K562 (cell line): ENCODE results near the gene POLD4. TPM values are rescaled to one million over a fixed set of nuclear protein-coding genes. Genes with fewer than 3 reads are reported as not detected.

Experiments
- ARNT ChIP-seq, 2 experiments: fragments of 450-650 bp; IDR thresholded peaks; 2 replicates each; pipeline ENCODE4 v1.6.1; 2016; ENCODE audit warnings: mild to moderate bottlenecking in 1 of 2
- DLX4 ChIP-seq: fragments of 250-450 bp; sonication (Bioruptor Pico); IDR thresholded peaks from 2 replicates; pipeline ENCODE4 v1.6.1; 2021; ENCODE audit warnings: mild to moderate bottlenecking
- FUS ChIP-seq: fragments of 200-400 bp; formaldehyde crosslinking; optimal IDR thresholded peaks from 2 replicates; pipeline ENCODE3; 2017; ENCODE audit warnings: low read depth, low read length
- HBP1 ChIP-seq: fragments of 450-650 bp; formaldehyde crosslinking; IDR thresholded peaks from 2 replicates; pipeline ENCODE4 v1.4.0; 2022; ENCODE audit warnings: missing genetic modification characterization
- HCFC1 ChIP-seq: IDR thresholded peaks from 2 replicates; pipeline ENCODE4 v1.6.1; 2012; ENCODE audit warnings: low read depth, low read length, improper control_type of control experiment
- HDAC8 ChIP-seq: fragments of 450-650 bp; IDR thresholded peaks from 2 replicates; pipeline ENCODE4 v1.6.1; 2016; ENCODE audit warnings: mild to moderate bottlenecking, missing genetic modification characterization, moderate library complexity, missing compliant biosample characterization
- KAT8 ChIP-seq: fragments of 450-650 bp; IDR thresholded peaks from 2 replicates; pipeline ENCODE4 v1.6.1; 2016; ENCODE audit warnings: low read depth, mild to moderate bottlenecking
- KLF1 ChIP-seq: fragments of 450-650 bp; IDR thresholded peaks from 2 replicates; pipeline ENCODE4 v1.6.1; 2016; ENCODE audit warnings: missing genetic modification characterization, missing compliant biosample characterization
- MCM5 ChIP-seq: fragments of 450-650 bp; IDR thresholded peaks from 2 replicates; pipeline ENCODE4 v1.6.1; 2016; ENCODE audit warnings: low read depth
- PHB2 ChIP-seq: fragments of 450-650 bp; IDR thresholded peaks from 2 replicates; pipeline ENCODE4 v1.6.1; 2017; ENCODE audit warnings: low read depth
- PML ChIP-seq: IDR thresholded peaks from 2 replicates; pipeline ENCODE4 v1.6.1; 2012; ENCODE audit warnings: low read length, inconsistent platforms
- POU5F1 ChIP-seq: fragments of 150-350 bp; IDR thresholded peaks from 2 replicates; pipeline ENCODE4 v1.6.1; 2014; ENCODE audit warnings: borderline replicate concordance, low read length, low read depth, mild to moderate bottlenecking; ENCODE audit not compliant: partially characterized antibody
- SLC30A9 ChIP-seq: fragments of 250-450 bp; sonication (Bioruptor Pico); IDR thresholded peaks from 2 replicates; pipeline ENCODE4 v1.8.0; 2022; ENCODE audit warnings: mild to moderate bottlenecking, moderate library complexity
- SNAPC5 ChIP-seq: fragments of 250-450 bp; sonication (Bioruptor Pico); IDR thresholded peaks from 2 replicates; pipeline ENCODE4 v1.8.0; 2021; ENCODE audit warnings: moderate library complexity, mild to moderate bottlenecking, inconsistent platforms
- ZNF311 ChIP-seq: fragments of 250-450 bp; sonication (Bioruptor Pico); IDR thresholded peaks from 2 replicates; pipeline ENCODE4 v1.4.0; 2020; ENCODE audit warnings: mild to moderate bottlenecking, moderate library complexity
- ZNF436 ChIP-seq: fragments of 250-450, 450-650 bp; sonication (Bioruptor Pico); formaldehyde crosslinking; IDR thresholded peaks from 2 replicates; pipeline ENCODE4 v1.7.0; 2020; ENCODE audit warnings: mild to moderate bottlenecking
- ZNF780A ChIP-seq: fragments of 250-450 bp; sonication (Bioruptor Pico); IDR thresholded peaks from 2 replicates; pipeline ENCODE4 v1.5.0; 2021; ENCODE audit warnings: mild to moderate bottlenecking
- polyA plus RNA-seq, 8 experiments: library from polyadenylated mRNA; depleted of rRNA in 4 of 8; stranded (reverse) in 5 of 8; unstranded in 3 of 8; fragments of >200 nt; fragmentation: Nextera tagmentation in 2 of 8; fragmentation: Illumina TruSeq in 1 of 8; extraction: Ambion mirVana in 2 of 8; extraction: Trizol in 1 of 8; gene quantifications; 2 replicates each; pipeline versions ENCODE4 v1.2.1 to v1.2.3, GENCODE V29; 2011 to 2014; ENCODE audit warnings: inconsistent platforms in 1 of 8, missing spikeins in 1 of 8
- total RNA-seq, 7 experiments: library from RNA; depleted of rRNA in 6 of 7; stranded (reverse); fragments of >200 nt in 6 of 7; fragmentation: Illumina TruSeq in 2 of 7; extraction: Trizol in 2 of 7; gene quantifications; 2 replicates each; pipeline versions ENCODE4 v1.2.1 to v1.2.3, GENCODE V29; 2011 to 2021; ENCODE audit warnings: low replicate concordance in 1 of 7
- TF ChIP-seq, protein P1 (sequence below), 2 experiments: fragments of 450-650 bp; IDR thresholded peaks; 2 replicates each; pipeline ENCODE4 v1.6.1; 2016; ENCODE audit warnings: mild to moderate bottlenecking in 2 of 2, borderline replicate concordance in 1 of 2, low read depth in 1 of 2, moderate library complexity in 1 of 2

POLD4 gene
- total and polyA plus RNA-seq, 9 of the 15 experiments (the other 6 are each of a cell fraction or from before 2014, with no cell fraction given): 5.8 to 64.5 (median 18.3) TPM

DNA sequence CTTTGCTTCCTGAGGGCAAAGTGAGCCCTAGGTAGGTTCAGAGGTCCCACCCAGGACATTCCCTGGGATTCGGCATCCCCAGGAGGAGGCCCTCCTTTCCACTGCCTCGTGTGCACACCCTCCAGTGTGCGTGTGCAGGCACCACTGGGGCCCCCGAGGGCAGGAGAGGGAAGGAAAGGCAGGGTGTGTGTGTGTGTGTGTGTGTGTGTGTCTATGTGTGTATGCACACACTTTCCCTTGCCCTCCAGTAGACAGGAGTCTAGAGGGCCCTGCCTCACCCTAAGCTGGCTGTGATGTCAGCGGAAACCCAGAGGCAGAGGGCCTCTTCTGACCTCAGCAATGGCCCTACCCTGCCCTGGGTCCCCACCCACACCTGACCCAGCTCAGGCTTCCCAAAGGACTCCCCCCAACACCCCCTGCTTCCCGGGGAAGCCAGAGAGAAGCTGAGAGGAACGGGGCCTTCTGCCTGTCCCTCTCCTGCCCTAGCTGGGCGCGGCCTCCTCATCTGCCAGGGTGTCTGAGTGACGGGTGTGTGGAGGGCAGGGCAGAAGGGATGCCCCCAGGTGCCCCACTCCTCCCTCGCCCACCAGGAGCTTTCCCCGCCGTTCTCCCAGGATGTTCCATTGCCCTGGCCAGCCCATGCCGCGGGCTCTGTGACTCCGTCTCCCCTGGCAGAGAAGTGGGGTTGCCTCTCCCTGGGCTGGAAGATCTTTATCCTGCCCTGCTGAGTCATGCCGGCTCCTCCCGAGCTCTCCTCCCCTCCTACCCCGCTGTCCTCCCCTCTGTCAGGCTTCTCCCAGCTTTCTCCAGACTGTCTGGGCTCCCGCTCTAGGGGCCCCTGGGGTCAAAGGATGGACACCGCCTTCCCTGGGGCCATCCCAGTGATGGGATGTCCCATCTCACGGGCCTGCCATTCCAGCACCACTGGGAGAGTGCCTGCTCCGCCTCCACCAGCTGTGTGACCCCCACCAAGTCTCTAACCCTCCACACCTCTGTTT is 26.0 kb upstream of the POLD4 start (continued):
- TF ChIP-seq POU5F1 (no peak), ARNT (IDR thresholded peaks at IDR 0.05) (no peak), ZNF780A (CRISPR knock-in tag) (no peak), HCFC1 (no peak), PML (no peak), KLF1 (tag) (peak; percentile 18; the same call in 1 of the 2 replicates), PHB2 (no peak), HDAC8 (no peak), FUS (no peak), MCM5 (no peak), KAT8 (no peak), ZNF436 (CRISPR knock-in tag) (no peak), SNAPC5 (CRISPR knock-in tag) (no peak), SLC30A9 (CRISPR knock-in tag) (no peak), DLX4 (CRISPR knock-in tag) (no peak), ZNF311 (CRISPR knock-in tag) (no peak), HBP1 (peak; percentile 6; the same call in 1 of the 2 replicates)
- TF ChIP-seq, protein P1, sequence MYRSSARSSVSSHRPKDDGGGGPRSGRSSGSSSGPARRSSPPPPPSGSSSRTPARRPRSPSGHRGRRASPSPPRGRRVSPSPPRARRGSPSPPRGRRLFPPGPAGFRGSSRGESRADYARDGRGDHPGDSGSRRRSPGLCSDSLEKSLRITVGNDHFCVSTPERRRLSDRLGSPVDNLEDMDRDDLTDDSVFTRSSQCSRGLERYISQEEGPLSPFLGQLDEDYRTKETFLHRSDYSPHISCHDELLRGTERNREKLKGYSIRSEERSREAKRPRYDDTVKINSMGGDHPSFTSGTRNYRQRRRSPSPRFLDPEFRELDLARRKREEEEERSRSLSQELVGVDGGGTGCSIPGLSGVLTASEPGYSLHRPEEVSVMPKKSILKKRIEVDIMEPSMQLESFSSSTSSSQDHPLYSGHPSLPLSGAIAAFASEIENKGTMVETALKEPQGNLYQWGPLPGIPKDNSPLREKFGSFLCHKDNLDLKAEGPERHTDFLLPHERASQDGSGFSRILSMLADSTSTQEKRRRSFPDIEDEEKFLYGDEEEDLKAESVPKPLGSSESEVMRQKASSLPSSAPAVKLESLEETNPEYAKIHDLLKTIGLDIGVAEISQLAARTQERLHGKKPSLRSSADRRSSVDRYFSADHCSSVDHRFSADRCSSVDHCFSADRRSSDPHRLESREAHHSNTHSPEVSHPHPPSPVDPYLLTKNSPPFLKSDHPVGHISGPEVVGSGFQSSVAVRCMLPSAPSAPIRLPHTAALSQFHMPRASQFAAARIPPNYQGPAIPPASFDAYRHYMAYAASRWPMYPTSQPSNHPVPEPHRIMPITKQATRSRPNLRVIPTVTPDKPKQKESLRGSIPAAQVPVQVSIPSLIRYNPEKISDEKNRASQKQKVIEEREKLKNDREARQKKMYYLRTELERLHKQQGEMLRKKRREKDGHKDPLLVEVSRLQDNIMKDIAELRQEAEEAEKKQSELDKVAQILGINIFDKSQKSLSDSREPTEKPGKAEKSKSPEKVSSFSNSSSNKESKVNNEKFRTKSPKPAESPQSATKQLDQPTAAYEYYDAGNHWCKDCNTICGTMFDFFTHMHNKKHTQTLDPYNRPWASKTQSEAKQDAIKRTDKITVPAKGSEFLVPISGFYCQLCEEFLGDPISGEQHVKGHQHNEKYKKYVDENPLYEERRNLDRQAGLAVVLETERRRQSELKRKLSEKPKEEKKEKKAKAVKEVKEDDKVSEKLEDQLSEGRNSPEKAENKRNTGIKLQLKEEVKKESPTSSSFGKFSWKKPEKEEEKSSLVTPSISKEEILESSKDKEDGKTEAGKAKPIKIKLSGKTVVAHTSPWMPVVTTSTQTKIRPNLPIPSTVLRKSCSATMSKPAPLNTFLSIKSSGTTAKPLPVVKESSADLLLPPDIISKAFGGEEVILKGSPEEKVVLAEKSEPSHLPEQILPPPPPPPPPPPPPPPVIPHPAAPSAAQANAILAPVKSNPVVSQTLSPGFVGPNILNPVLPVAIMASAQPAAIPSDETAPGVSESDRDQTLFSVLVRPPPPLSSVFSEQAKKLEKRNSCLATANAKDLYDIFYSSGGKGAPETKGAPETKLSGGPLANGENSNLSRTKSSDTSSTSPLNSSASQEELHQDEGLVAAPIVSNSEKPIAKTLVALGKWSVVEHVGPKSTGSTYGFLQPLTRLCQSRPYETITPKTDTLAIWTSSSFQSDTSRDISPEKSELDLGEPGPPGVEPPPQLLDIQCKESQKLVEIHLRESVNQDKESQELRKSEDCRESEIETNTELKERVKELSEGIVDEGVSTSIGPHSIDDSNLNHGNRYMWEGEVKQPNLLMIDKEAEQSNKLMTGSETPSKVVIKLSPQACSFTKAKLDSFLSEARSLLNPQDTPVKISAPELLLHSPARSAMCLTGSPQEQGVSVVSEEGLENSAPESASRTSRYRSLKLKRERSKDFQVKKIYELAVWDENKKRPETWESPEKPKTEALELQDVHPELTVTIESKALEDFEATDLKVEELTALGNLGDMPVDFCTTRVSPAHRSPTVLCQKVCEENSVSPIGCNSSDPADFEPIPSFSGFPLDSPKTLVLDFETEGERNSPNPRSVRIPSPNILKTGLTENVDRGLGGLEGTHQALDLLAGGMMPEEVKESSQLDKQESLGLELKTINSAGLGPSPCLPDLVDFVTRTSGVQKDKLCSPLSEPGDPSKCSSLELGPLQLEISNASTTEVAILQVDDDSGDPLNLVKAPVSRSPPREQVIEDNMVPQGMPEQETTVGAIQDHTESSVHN (IDR thresholded peaks at IDR 0.05; ENCODE audit: borderline replicate concordance in 1 of 2, low read depth in 1 of 2): no peak
